NCI-H1417 (cell line): Measurements from ENCODE around the gene HNF4A.

Source experiments
- DNase-seq, 3 experiments: peaks; one replicate each; lab custom pipeline; 2025; lab: John Stamatoyannopoulos, UW

HNF4A gene

GRCh38 chr20:44424039-44424495, 68.6 kb downstream of the HNF4A start:
- DNase-seq, result no peak

GRCh38 chr20:44425923-44426322, 70.4 kb downstream of the HNF4A start:
- no peak for DNase-seq

GRCh38 chr20:44426879-44427790, 71.6 kb downstream of the HNF4A start:
- DNase-seq, result no peak

- DNase-seq, result no peak
These were observed 72.3 kb downstream of the HNF4A start for GRCh38 chr20:44427804-44428173.

- no peak for DNase-seq
These were observed 72.9 kb downstream of the HNF4A start for GRCh38 chr20:44428174-44429016.

- DNase-seq, result no peak
These were observed 73.5 kb downstream of the HNF4A start for GRCh38 chr20:44429017-44429339.

GRCh38 chr20:44429419-44430269, 74.1 kb downstream of the HNF4A start:
- DNase-seq, result no peak

- no peak for DNase-seq
These were observed 75.0 kb downstream of the HNF4A start for GRCh38 chr20:44430270-44431065.

- no peak for DNase-seq
These were observed 75.6 kb downstream of the HNF4A start for GRCh38 chr20:44431118-44431501.

- no peak for DNase-seq
These were observed 76.2 kb downstream of the HNF4A start for GRCh38 chr20:44431502-44432234.

GRCh38 chr20:44432618-44433577, 77.4 kb downstream of the HNF4A start:
- DNase-seq, result no peak

GRCh38 chr20:44433751-44434538, 78.4 kb downstream of the HNF4A start:
- DNase-seq, result no peak

GRCh38 chr20:44435630-44436335, 80.3 kb downstream of the HNF4A start:
- DNase-seq, result no peak

- DNase-seq, result no peak
These were observed 80.9 kb downstream of the HNF4A start for GRCh38 chr20:44436393-44436792.

GRCh38 chr20:44437497-44437896, 82.0 kb downstream of the HNF4A start:
- no peak for DNase-seq

- no peak for DNase-seq
These were observed 83.3 kb downstream of the HNF4A start for GRCh38 chr20:44438782-44439181.

- DNase-seq, result no peak
These were observed 83.8 kb downstream of the HNF4A start for GRCh38 chr20:44439318-44439717.
